ENCODE measurements around the gene RGS6.

The RGS6 gene

DNA sequence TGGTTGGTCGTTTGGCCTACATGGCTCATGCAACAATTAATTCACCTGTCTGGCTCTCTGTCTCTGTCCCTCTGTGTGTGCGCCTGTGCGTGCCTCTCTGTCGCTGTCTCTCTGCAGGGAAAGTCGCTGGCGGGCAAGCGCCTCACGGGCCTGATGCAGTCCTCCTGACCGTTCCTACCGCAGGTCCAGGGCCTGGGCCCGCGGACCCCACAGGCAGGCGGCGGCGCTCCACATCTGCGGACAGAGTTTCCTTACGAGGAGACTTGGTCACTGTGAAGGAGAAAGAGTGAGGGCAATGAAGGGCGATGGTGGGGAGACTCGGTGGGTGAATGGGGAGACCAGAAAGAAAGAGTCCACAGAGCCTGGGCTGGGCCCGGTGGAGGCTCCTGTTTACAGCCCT, 630.1 kb downstream of the RGS6 start:
- Histone ChIP-seq H3K27me3 (ENCODE audit: control insufficient read depth, insufficient read depth, low read length) (no peaks in the 10 kb centered on the region), H3K4me1 (ENCODE audit: control insufficient read depth, insufficient read depth, low read length) (no peaks in the 10 kb centered on the region), H3K4me3 (ENCODE audit: low read length) (no peak overlapping the region), H3K36me3 (ENCODE audit: control insufficient read depth, insufficient read depth, low read length) (no peaks in the 10 kb centered on the region), H3K27ac (ENCODE audit: low read depth, low read length) (no peak overlapping the region), H3K9ac (ENCODE audit: low read length) (no peak overlapping the region)

DNA sequence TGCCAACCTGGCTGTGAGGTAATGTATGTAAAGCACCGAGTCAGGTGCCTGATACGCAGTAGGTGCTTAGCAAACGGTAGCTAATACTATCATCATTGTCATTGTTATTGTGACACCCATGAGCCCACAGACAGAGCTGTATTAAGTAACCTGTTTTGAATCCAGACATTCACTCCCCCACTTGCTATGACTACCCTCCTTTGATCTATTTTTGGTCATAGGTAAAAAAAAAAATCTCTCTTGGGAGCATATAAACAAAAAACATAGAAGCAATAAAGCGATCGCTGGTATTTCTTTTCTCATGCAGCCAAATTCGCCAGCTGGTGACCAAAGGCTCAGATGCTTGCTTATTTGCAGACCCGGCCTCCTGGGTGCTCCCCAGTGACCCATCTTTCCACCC, 631.4 kb downstream of the RGS6 start:
- no peak overlapping the region for H3K4me3 ChIP-seq (ENCODE audit: low read length)
- H3K27ac ChIP-seq (ENCODE audit: low read depth, low read length), result no peak overlapping the region
- H3K27me3 ChIP-seq (ENCODE audit: control insufficient read depth, insufficient read depth, low read length), result no peaks in the 10 kb centered on the region
- H3K4me1 ChIP-seq (ENCODE audit: control insufficient read depth, insufficient read depth, low read length), result no peaks in the 10 kb centered on the region
- no peaks in the 10 kb centered on the region for H3K36me3 ChIP-seq (ENCODE audit: control insufficient read depth, insufficient read depth, low read length)
- H3K9ac ChIP-seq (ENCODE audit: low read length), result no peak overlapping the region

DNA sequence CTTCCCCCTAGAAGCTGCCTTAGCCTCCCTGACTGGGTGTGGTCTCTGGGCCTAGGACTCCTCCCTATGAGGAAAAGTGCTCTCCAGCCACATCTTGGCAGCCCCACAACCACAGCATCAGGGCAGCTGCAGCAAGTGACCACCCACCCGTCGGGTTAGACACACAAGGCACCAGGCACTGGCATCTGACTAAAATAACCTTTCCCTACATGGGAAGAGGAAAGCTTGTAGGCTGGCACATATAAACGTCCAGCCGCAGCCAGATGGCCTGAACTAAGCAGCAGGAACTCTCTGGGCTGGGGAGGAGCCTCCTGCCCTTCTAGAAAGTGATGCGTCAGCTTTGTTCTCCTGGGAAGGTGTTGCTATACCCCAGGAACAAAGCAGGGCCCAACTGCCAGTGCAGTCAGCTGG, 632.9 kb downstream of the RGS6 start:
- H3K4me1 ChIP-seq (ENCODE audit: control insufficient read depth, insufficient read depth, low read length), result no peaks in the 10 kb centered on the region
- no peak overlapping the region for H3K4me3 ChIP-seq (ENCODE audit: low read length)
- H3K27ac ChIP-seq (ENCODE audit: low read depth, low read length), result no peak overlapping the region
- no peak overlapping the region for H3K9ac ChIP-seq (ENCODE audit: low read length)
- H3K27me3 ChIP-seq (ENCODE audit: control insufficient read depth, insufficient read depth, low read length), result no peaks in the 10 kb centered on the region
- H3K36me3 ChIP-seq (ENCODE audit: control insufficient read depth, insufficient read depth, low read length), result no peaks in the 10 kb centered on the region

DNA sequence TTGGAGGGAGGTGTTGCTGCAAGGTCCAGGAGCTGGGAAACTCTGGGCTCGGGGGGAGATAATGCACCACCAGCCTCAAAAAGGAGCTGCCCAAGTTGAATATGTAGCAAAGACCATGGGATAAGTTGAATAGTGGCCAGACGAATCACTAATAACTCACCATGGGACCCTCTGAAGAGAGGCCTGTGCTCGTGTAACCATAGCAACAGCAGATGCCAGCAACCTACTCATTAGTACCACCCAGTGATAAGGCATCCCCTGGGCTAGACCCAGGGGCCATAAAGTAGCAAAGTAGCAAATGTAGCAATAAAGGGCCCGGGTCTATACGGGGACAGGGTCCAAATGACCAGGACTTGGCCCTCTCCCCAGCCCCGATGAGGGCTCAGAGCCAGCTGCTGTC, 633.7 kb downstream of the RGS6 start:
- H3K36me3 ChIP-seq (ENCODE audit: control insufficient read depth, insufficient read depth, low read length), result no peaks in the 10 kb centered on the region
- no peak overlapping the region for H3K27ac ChIP-seq (ENCODE audit: low read depth, low read length)
- no peak overlapping the region for H3K4me3 ChIP-seq (ENCODE audit: low read length)
- H3K27me3 ChIP-seq (ENCODE audit: control insufficient read depth, insufficient read depth, low read length), result no peaks in the 10 kb centered on the region
- no peak overlapping the region for H3K9ac ChIP-seq (ENCODE audit: low read length)
- H3K4me1 ChIP-seq (ENCODE audit: control insufficient read depth, insufficient read depth, low read length), result no peaks in the 10 kb centered on the region

DNA sequence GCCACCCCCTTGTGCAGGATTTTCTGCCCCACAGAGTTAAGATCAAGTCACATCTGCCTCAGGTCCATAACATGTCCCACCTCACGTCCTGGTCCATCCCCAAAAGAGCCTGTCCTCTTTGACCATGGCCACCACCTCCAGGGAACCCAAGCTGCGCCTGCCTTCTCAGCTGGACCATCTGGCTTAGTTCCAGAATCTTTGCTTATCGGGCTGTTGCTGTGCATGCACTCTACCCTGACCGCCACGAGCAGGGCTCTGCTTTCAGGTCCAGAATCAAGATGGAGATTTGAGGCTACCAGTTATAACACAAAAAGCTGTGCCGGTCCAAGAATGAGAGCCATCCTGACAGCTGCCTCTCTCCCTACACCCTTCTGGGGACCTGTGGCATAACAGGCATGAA, 635.0 kb downstream of the RGS6 start:
- H3K27ac ChIP-seq (ENCODE audit: low read depth, low read length), result no peak overlapping the region
- H3K27me3 ChIP-seq (ENCODE audit: control insufficient read depth, insufficient read depth, low read length), result no peaks in the 10 kb centered on the region
- H3K4me1 ChIP-seq (ENCODE audit: control insufficient read depth, insufficient read depth, low read length), result no peaks in the 10 kb centered on the region
- no peaks in the 10 kb centered on the region for H3K36me3 ChIP-seq (ENCODE audit: control insufficient read depth, insufficient read depth, low read length)
- H3K4me3 ChIP-seq (ENCODE audit: low read length), result no peak overlapping the region
- H3K9ac ChIP-seq (ENCODE audit: low read length), result no peak overlapping the region

DNA sequence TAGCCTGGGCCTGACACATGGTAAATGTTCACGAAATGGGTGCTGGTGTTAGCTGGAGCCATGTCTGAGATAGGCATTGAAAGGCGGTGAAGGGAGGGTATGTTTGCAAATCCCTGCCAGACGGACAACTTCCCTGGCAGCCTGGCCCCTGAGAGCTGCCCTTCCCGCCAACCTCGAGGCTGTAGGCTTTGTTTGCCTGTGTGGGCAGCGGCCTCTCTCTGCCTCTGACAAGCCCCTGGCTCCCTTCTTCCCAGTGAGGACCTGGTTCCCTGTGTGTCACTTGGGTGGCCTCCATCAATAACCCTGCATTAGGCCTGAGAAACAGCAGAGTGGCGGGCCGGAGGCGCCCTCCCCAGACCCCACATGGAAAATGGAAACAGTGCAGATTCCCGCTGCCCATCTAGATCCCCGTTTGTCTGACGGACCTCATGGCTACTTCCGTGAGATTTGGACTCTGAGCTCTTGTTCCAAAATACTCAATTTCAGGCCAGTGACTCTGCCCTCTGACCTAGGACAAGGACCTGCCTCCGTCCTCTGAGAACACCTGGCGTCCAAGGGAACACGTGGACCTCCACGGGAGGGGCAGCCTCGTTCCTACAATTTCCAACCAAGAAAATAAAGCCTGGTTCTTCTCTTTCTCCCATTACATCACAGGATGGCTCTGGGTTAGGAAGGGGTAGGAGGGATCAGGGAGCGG, 636.2 kb downstream of the RGS6 start:
- Histone ChIP-seq H3K4me3 (ENCODE audit: low read length) (no peak overlapping the region), H3K9ac (ENCODE audit: low read length) (no peak overlapping the region), H3K36me3 (ENCODE audit: control insufficient read depth, insufficient read depth, low read length) (no peaks in the 10 kb centered on the region), H3K4me1 (ENCODE audit: control insufficient read depth, insufficient read depth, low read length) (no peaks in the 10 kb centered on the region), H3K27ac (ENCODE audit: low read depth, low read length) (no peak overlapping the region), H3K27me3 (ENCODE audit: control insufficient read depth, insufficient read depth, low read length) (no peaks in the 10 kb centered on the region)

DNA sequence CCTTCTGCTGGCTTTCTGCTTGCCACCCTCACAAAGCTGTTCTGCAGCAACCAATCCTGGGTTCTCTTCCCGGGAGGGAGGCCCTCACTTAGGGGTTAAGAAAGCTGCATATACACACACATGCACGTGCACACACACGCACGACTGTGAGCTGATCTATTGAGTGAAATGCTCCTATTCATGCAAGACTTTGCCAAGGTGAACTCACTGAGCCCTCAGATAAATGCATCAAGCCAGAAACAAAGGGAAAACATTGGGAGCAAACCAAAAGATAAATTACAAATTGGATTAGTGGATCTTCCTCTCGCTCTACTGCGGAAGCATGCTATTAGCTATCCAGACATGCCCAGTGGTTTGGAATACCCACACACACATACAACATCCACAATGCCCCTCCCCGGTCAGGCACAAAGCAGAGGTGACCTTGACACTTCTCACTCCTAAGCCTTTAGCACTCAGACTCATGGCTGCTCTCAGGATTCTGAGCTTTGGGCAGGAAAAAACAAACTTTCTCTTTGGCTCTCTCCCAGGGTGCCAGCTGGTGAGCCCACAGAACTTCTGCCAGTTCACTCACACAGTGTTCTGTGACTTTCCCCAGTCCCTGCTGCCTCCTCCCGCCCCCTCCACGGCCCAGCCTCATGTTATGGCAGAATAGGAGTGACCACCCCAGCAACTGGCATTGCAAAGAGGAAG, 641.6 kb downstream of the RGS6 start:
- Histone ChIP-seq H3K4me3 (ENCODE audit: low read length) (no peak overlapping the region), H3K9ac (ENCODE audit: low read length) (no peak overlapping the region), H3K4me1 (ENCODE audit: control insufficient read depth, insufficient read depth, low read length) (no peaks in the 10 kb centered on the region), H3K27me3 (ENCODE audit: control insufficient read depth, insufficient read depth, low read length) (no peaks in the 10 kb centered on the region), H3K36me3 (ENCODE audit: control insufficient read depth, insufficient read depth, low read length) (no peaks in the 10 kb centered on the region), H3K27ac (ENCODE audit: low read depth, low read length) (no peak overlapping the region)

DNA sequence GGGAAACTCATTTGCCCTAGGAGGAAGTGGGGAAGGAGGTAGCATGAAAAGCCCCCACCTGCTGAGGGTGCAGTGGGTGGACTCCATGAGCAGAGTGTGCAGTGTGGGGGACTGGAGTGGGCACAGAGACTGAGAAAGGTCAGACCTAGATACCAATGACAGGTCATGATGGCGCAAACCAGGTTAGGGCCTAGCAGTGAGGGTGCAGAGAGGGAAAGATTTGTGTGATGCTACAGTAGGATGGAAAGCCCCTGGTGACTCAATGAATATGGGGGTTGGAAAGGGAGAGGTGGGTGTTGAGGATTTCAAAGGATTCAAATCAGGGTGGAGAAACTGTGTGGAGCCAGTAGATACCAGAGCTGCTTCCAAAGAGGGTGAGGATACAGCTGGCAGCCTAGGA, 642.5 kb downstream of the RGS6 start:
- no peaks in the 10 kb centered on the region for H3K27me3 ChIP-seq (ENCODE audit: control insufficient read depth, insufficient read depth, low read length)
- no peak overlapping the region for H3K27ac ChIP-seq (ENCODE audit: low read depth, low read length)
- no peaks in the 10 kb centered on the region for H3K36me3 ChIP-seq (ENCODE audit: control insufficient read depth, insufficient read depth, low read length)
- no peaks in the 10 kb centered on the region for H3K4me1 ChIP-seq (ENCODE audit: control insufficient read depth, insufficient read depth, low read length)
- no peak overlapping the region for H3K9ac ChIP-seq (ENCODE audit: low read length)
- H3K4me3 ChIP-seq (ENCODE audit: low read length), result no peak overlapping the region

DNA sequence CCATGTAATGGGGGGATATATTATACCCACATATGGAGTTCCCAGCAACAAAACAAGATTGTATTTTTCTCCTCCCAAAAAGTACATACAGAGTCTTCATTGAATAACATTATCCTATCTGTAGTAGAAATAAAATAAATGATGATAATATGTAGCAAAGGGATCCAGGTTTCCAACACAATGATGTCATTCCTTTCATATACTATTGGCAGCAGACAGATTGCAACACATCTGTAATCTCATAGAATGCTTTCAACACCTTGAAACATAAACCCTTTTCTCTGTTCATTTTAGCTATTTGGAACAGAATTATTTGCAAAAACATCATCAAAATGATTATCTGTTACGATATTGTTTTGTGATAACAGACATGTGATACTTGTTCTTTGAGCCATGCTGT, 644.0 kb downstream of the RGS6 start:
- no peaks in the 10 kb centered on the region for H3K27me3 ChIP-seq (ENCODE audit: control insufficient read depth, insufficient read depth, low read length)
- H3K27ac ChIP-seq (ENCODE audit: low read depth, low read length), result no peak overlapping the region
- H3K4me1 ChIP-seq (ENCODE audit: control insufficient read depth, insufficient read depth, low read length), result no peaks in the 10 kb centered on the region
- no peaks in the 10 kb centered on the region for H3K36me3 ChIP-seq (ENCODE audit: control insufficient read depth, insufficient read depth, low read length)
- H3K4me3 ChIP-seq (ENCODE audit: low read length), result no peak overlapping the region
- no peak overlapping the region for H3K9ac ChIP-seq (ENCODE audit: low read length)

DNA sequence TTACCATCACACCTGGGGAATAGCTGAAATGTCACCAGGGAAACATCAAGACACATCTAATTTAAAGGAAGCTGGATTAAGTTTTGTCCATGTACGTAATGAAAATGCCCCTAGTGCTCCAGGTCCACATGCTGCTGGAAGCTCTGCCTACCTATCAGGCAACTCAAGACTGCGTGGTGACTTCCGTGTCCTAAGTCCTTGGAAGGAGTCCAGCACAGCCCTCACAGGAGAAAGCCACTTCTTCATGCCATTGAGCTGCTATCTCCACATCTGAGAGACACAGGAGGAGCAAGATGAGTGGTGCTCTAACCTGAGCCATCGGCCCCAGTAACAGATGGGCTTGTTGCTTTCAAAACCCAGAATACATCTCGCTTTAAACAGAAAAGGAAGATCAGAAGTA, 645.3 kb downstream of the RGS6 start:
- H3K9ac ChIP-seq (ENCODE audit: low read length), result no peak overlapping the region
- no peak overlapping the region for H3K4me3 ChIP-seq (ENCODE audit: low read length)
- no peaks in the 10 kb centered on the region for H3K36me3 ChIP-seq (ENCODE audit: control insufficient read depth, insufficient read depth, low read length)

DNA sequence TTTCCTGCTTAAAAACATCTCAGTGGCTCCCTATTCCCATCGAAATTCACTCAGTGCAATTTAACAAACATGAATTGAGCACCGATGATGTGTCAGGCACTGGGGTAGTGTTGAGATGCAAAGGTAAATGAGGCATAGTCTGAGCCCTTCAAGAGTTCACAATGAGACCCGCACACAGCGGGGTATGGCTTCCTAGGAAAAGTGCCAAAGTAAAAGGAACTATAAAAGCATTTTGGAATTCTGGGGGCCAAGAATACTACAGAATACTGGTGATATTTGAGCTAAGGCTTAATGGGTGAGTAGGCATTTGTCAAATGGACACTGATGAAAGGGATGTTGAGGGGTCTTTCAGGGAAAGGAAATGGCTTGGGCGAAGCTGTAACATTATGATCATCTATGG, 646.3 kb downstream of the RGS6 start:
- Histone ChIP-seq H3K4me3 (ENCODE audit: low read length) (no peak overlapping the region), H3K27ac (ENCODE audit: low read depth, low read length) (no peak overlapping the region), H3K4me1 (ENCODE audit: control insufficient read depth, insufficient read depth, low read length) (no peaks in the 10 kb centered on the region), H3K36me3 (ENCODE audit: control insufficient read depth, insufficient read depth, low read length) (no peaks in the 10 kb centered on the region), H3K27me3 (ENCODE audit: control insufficient read depth, insufficient read depth, low read length) (no peaks in the 10 kb centered on the region), H3K9ac (ENCODE audit: low read length) (no peak overlapping the region)

More for the DNA sequence above, 645.3 kb downstream of the RGS6 start:
- Histone ChIP-seq H3K27ac (ENCODE audit: low read depth, low read length) (no peak overlapping the region), H3K4me1 (ENCODE audit: control insufficient read depth, insufficient read depth, low read length) (no peaks in the 10 kb centered on the region), H3K27me3 (ENCODE audit: control insufficient read depth, insufficient read depth, low read length) (no peaks in the 10 kb centered on the region)

DNA sequence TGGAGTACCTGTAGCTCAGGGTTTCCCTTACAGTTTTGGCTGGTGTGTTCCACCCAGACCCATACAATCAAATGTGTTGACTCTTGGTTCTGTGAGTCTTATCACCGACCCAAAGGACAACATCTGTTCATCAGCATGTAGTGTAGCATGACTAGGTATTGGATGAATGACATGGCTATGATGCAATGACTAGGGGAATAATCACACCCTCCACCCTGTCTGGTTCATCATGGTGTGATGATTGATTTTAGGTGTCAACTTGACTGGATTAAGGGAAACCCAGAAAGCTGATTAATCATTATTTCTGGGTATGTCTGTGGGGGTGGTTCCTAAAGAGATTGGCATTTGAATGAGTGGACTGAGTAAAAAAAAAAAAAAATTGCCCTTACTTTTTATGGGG, 650.4 kb downstream of the RGS6 start:
- Histone ChIP-seq H3K4me3 (ENCODE audit: low read length) (no peak overlapping the region), H3K4me1 (ENCODE audit: control insufficient read depth, insufficient read depth, low read length) (no peaks in the 10 kb centered on the region), H3K27me3 (ENCODE audit: control insufficient read depth, insufficient read depth, low read length) (no peaks in the 10 kb centered on the region), H3K9ac (ENCODE audit: low read length) (no peak overlapping the region), H3K27ac (ENCODE audit: low read depth, low read length) (no peak overlapping the region), H3K36me3 (ENCODE audit: control insufficient read depth, insufficient read depth, low read length) (no peaks in the 10 kb centered on the region)
